Measurements from ENCODE around the gene ELMOD3.
"Not testable (repeated sequence)": the region's sequence is repeated elsewhere in the genome, so short reads cannot be mapped to it uniquely, and the experiment has no call there.

ELMOD3 gene

DNA sequence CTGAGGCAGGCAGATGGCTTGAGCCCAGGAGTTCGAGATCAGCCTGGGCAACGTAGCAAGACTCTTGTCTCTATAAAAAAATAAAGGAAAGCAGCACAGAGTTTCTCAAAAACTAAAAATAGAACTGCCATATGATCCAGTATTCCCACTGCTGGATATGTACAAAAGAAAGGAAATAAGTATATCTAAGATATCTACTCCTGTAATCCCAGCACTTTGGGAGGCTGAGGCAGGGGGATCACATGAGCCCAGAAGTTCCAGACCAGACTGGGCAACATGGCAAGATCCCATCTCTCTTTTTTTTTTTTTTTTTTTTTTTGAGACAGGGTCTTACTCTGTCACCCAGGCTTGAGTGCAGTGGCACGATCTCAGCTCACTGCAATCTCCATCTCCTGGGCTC, 24.9 kb upstream of the ELMOD3 start:
- H3K4me1 ChIP-seq (ENCODE audit: control insufficient read depth, insufficient read depth, low read length) = peaks cover 27% of the 10 kb centered on the region
- H3K4me3 ChIP-seq (ENCODE audit: low read length in 2 of 2); H3K27ac ChIP-seq (ENCODE audit: low read length); H3K36me3 ChIP-seq (ENCODE audit: control insufficient read depth in 2 of 2, insufficient read depth in 2 of 2, low read length in 2 of 2); H3K27me3 ChIP-seq (ENCODE audit: control insufficient read depth in 1 of 2, insufficient read depth in 2 of 2, low read length in 2 of 2); H3K9me3 ChIP-seq (ENCODE audit: control insufficient read depth in 2 of 2, low read length in 2 of 2); H3K9ac ChIP-seq (ENCODE audit: low read length in 2 of 2): not testable (repeated sequence)

DNA sequence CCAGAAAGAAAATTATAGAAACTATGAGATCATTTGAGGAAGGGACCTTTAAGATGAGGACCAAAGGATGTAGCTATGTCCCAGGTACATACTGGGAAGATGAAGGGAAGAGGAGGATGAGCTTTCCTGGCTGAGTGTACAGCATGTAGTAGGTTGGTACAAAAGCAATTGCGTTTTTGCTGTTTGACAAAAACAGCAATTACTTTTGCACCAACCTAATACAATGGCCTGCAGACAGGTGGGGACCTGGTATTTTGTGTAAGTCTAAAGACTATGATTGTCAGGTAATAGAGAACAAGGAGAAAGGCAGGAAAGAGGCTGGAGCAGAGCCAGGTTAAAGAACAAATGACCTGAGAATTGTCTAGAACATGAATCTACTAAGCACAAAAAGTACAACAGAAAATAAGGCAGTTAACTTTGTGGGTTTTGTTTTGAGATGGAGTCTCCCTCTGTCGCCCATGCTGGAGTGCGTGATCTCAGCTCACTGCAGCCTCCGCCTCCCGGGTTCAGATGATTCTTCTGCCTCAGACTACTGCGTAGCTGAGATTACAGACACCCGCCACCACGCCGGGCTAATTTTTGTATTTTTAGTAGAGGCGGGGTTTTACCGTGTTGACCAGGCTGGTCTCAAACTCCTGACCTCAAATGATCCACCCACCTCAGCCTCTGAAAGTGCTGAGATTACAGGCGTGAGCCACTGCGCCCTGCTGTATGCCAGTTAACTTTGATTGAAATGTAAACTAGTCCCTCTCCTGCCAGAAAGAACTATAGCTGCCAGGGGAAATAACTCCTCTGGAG, 23.5 kb upstream of the ELMOD3 start:
- H3K27me3 ChIP-seq (ENCODE audit: control insufficient read depth in 1 of 2, insufficient read depth in 2 of 2, low read length in 2 of 2) = no peaks in the 10 kb centered on the region
- H3K9me3 ChIP-seq (ENCODE audit: control insufficient read depth in 2 of 2, low read length in 2 of 2) = no peaks in the 10 kb centered on the region
- H3K4me1 ChIP-seq (ENCODE audit: control insufficient read depth, insufficient read depth, low read length) = peaks cover 14% of the 10 kb centered on the region
- no peak overlapping the region for H3K9ac ChIP-seq (ENCODE audit: low read length in 2 of 2)
- H3K27ac ChIP-seq (ENCODE audit: low read length) = no peak overlapping the region
- no peaks in the 10 kb centered on the region for H3K36me3 ChIP-seq (ENCODE audit: control insufficient read depth in 2 of 2, insufficient read depth in 2 of 2, low read length in 2 of 2)
- no peak overlapping the region for H3K4me3 ChIP-seq (ENCODE audit: low read length in 2 of 2)

DNA sequence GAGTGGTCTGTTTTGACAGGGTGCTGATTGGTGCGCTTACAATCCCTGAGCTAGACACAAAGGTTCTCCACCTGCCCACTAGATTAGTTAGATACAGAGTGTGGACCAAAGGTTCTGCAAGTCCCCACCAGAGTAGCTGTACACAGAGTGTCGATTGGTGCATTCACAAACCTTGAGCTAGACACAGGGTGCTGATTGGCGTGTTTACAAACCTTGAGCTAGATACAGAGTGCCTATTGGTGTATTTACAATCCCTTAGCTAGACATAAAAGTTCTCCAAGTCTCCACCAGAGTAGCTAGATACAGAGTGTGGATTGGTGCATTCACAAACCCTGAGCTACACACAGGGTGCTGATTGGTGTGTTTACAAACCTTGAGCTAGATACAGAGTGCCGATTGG, 20.7 kb upstream of the ELMOD3 start:
- H3K27me3 ChIP-seq (ENCODE audit: control insufficient read depth in 1 of 2, insufficient read depth in 2 of 2, low read length in 2 of 2); H3K4me1 ChIP-seq (ENCODE audit: control insufficient read depth, insufficient read depth, low read length); H3K4me3 ChIP-seq (ENCODE audit: low read length in 2 of 2); H3K9me3 ChIP-seq (ENCODE audit: control insufficient read depth in 2 of 2, low read length in 2 of 2); H3K36me3 ChIP-seq (ENCODE audit: control insufficient read depth in 2 of 2, insufficient read depth in 2 of 2, low read length in 2 of 2); H3K9ac ChIP-seq (ENCODE audit: low read length in 2 of 2); H3K27ac ChIP-seq (ENCODE audit: low read length): not testable (repeated sequence)

DNA sequence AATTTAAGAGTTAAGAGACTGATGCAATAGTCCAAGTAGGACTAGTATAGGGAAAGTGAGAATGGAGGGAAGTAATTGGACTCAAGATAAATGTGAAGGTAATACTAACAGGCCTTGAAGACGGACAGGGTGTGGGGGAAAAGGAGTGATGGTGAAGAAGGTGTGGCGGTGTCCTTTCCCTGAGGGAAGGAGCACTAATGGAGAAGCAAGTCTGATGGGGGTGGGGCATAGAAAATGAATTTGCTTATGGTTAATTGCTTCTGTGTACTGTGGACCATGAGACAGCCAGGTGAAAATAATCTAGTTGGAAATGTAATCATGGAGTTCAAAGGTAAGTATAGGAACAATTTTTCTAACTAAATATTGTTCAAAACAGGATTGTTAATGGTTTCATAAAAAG, 19.6 kb upstream of the ELMOD3 start:
- Histone ChIP-seq H3K4me3 (ENCODE audit: low read length in 2 of 2) (no peak overlapping the region), H3K36me3 (ENCODE audit: control insufficient read depth in 2 of 2, insufficient read depth in 2 of 2, low read length in 2 of 2) (no peaks in the 10 kb centered on the region), H3K9ac (ENCODE audit: low read length in 2 of 2) (no peak overlapping the region), H3K9me3 (ENCODE audit: control insufficient read depth in 2 of 2, low read length in 2 of 2) (no peaks in the 10 kb centered on the region), H3K4me1 (ENCODE audit: control insufficient read depth, insufficient read depth, low read length) (no peaks in the 10 kb centered on the region), H3K27ac (ENCODE audit: low read length) (no peak overlapping the region), H3K27me3 (ENCODE audit: control insufficient read depth in 1 of 2, insufficient read depth in 2 of 2, low read length in 2 of 2) (no peaks in the 10 kb centered on the region)

DNA sequence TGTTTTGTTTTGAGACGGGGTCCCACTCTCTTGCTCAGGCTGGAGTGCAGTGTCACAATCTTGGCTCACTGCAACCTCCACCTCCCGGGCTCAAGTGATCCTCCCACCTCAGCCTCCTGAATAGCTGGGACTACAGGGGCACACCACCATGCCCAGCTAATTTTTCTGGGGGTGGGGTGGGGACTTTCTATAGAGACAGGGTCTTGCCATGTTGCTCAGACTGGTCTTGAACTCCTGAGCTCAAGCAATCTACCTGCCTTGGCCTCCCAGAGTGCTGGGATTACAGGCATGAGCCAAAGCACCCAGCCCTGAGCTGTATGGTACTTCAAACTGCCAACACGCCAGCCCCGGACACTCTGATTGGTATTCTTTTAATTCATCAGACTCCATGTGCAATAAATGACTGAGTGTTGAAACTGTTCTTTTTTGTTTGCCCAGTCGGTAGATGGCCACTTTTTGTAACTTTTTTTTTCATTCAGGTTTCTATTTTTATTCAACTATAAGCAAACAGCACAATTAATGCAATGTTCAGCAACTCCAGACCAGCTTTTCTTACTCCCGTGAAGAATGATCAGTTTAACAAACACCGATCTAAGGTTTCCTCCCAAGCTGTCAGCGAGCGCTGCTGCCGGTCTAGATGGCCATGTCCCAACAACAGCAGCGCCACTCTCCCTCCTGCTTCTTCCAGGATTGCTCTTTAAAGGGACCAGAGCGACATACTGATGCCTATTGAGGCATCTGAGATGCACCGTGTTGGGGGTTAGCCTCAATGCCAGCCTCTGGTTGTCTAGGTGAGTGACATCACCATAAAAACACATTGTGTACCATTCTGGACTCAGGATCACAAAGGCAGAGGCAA, 14.3 kb upstream of the ELMOD3 start:
- no peaks in the 10 kb centered on the region for H3K27me3 ChIP-seq (ENCODE audit: control insufficient read depth in 1 of 2, insufficient read depth in 2 of 2, low read length in 2 of 2)
- H3K36me3 ChIP-seq (ENCODE audit: control insufficient read depth in 2 of 2, insufficient read depth in 2 of 2, low read length in 2 of 2) = peaks cover 5 to 6% of the 10 kb centered on the region in 2 donors
- peak overlapping the region in 1 of 2 donors; percentile 36 for H3K9ac ChIP-seq (ENCODE audit: low read length in 2 of 2)
- no peak overlapping the region for H3K4me3 ChIP-seq (ENCODE audit: low read length in 2 of 2)
- no peak overlapping the region for H3K27ac ChIP-seq (ENCODE audit: low read length)
- no peaks in the 10 kb centered on the region for H3K9me3 ChIP-seq (ENCODE audit: control insufficient read depth in 2 of 2, low read length in 2 of 2)
- H3K4me1 ChIP-seq (ENCODE audit: control insufficient read depth, insufficient read depth, low read length) = no peaks in the 10 kb centered on the region

DNA sequence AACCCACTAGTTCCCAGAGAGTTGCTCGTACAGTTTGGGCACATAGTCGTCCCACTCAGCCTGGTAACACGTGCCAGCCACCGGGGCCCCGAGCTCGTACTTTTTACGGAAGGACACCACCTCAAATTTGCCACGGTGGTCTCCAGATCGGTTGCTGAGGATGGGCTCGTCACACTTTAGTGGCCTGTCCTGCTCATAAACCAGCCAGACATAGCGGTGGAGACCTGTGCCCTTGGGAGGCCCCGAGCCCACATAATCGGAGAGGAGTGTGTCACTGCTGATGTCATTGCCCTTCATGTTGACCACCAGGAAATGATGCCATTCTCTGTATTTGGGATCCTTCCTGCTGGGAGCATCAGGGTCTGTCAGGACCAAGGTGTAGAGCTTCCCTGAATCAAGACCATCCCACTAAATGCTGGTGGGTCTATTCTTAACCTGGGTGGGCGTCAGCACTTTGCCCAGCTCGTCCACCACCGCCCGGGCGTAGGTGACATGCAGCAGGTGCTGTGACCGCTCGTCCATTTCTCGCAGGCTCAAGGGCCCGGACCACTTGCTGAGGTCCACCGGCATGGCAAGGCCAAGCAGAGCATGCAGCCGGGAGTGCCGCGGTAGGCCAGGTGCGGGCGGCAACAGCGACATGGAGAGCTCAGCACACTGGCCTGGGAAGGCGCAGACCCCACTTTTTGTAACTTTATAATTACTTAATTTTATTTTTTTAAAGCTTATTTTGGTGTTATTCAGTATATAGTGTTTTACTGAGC, 13.1 kb upstream of the ELMOD3 start:
- Histone ChIP-seq H3K4me3 (ENCODE audit: low read length in 2 of 2) (no peak overlapping the region), H3K9ac (ENCODE audit: low read length in 2 of 2) (no peak overlapping the region), H3K4me1 (ENCODE audit: control insufficient read depth, insufficient read depth, low read length) (no peaks in the 10 kb centered on the region), H3K36me3 (ENCODE audit: control insufficient read depth in 2 of 2, insufficient read depth in 2 of 2, low read length in 2 of 2) (peaks cover 8 to 12% of the 10 kb centered on the region in 2 donors), H3K9me3 (ENCODE audit: control insufficient read depth in 2 of 2, low read length in 2 of 2) (no peaks in the 10 kb centered on the region), H3K27me3 (ENCODE audit: control insufficient read depth in 1 of 2, insufficient read depth in 2 of 2, low read length in 2 of 2) (no peaks in the 10 kb centered on the region), H3K27ac (ENCODE audit: low read length) (no peak overlapping the region)

DNA sequence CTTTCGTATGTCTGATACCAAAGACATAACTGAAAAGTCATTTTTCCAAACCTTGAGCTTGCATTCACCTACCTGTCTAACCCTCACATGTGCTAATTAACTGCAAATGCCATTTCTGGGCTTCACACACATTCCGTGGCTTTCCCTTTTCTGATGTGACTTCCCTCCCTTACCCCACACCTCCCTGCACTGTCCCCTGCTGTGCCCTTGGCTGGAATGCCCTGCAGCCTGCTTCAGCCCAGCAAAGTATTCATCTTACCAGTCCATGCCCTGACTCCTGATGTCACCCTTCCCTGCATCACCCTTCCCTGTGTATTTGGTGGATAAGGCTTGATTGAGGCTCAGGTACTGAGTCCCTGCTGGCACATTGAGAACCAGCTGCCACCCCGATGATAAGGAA, 12.4 kb upstream of the ELMOD3 start:
- H3K4me3 ChIP-seq (ENCODE audit: low read length in 2 of 2) = no peak overlapping the region
- no peaks in the 10 kb centered on the region for H3K9me3 ChIP-seq (ENCODE audit: control insufficient read depth in 2 of 2, low read length in 2 of 2)
- H3K4me1 ChIP-seq (ENCODE audit: control insufficient read depth, insufficient read depth, low read length) = no peaks in the 10 kb centered on the region
- no peak overlapping the region for H3K27ac ChIP-seq (ENCODE audit: low read length)
- no peaks in the 10 kb centered on the region for H3K27me3 ChIP-seq (ENCODE audit: control insufficient read depth in 1 of 2, insufficient read depth in 2 of 2, low read length in 2 of 2)
- no peak overlapping the region for H3K9ac ChIP-seq (ENCODE audit: low read length in 2 of 2)
- peaks cover 8 to 12% of the 10 kb centered on the region in 2 donors for H3K36me3 ChIP-seq (ENCODE audit: control insufficient read depth in 2 of 2, insufficient read depth in 2 of 2, low read length in 2 of 2)

DNA sequence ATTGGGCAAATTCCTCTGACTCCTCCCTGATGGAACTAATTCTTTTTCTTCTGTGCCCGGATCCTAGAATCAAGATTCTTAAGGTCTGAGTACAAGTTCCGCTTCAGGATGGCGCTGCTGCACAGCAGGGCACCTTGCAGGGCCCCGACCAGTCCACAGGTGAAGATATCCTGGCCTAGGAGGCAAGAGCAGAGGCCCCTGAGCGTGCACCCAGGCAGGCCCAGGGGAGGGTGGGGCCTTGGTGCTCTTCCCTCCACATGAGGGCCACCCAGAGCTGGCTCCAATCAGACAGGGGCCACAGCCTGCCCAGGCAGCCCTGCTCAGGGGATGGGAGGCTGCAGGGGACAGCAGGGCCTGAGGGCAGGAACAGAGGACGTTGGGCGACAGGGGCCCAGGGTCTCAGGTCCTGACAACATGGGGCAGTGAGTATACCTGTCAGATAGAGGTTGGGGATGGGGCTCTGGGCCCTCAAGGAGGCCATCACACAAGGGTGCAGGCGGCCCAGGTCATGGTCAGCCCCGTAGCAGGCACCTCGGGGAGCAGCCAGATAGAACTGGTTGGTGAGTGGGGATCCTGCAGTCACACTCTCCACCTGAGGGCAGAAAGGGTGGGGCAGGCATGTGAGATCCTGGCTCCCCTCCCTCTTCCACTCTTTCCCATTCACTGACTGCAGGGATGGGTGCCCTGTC, 11.2 kb upstream of the ELMOD3 start:
- H3K9ac ChIP-seq (ENCODE audit: low read length in 2 of 2); H3K27ac ChIP-seq (ENCODE audit: low read length); H3K27me3 ChIP-seq (ENCODE audit: control insufficient read depth in 1 of 2, insufficient read depth in 2 of 2, low read length in 2 of 2); H3K4me3 ChIP-seq (ENCODE audit: low read length in 2 of 2); H3K4me1 ChIP-seq (ENCODE audit: control insufficient read depth, insufficient read depth, low read length); H3K9me3 ChIP-seq (ENCODE audit: control insufficient read depth in 2 of 2, low read length in 2 of 2): not testable (repeated sequence)
- peaks cover 8 to 18% of the 10 kb centered on the region in 2 donors for H3K36me3 ChIP-seq (ENCODE audit: control insufficient read depth in 2 of 2, insufficient read depth in 2 of 2, low read length in 2 of 2)

DNA sequence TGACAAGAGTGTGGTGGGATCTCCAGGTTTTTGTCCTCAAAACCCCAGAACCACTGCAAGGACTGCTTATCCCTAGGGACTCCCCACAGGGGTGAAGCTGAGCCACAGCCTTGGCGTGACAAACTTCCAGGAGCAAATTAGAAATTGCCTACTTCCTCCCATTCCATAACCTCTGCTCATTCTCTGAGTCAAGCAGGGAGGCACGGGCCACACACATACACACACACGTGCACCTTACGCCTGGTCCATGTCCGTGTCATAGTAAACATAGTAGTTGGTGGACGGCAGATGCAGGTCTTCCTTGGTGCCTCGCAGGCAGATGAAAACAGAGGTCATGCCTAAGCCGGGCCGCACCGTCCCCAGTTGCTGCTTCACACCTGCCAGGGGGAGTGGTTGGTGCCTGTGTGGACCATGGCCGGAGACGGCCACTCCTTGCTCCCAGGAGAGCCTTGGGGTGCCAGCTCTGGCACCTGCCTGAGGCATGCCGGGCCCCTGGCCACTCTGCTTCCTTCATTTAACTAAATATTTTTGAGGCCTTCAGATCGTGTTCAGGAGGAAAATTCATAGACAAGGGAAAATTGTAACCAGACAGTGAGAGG, 10.1 kb upstream of the ELMOD3 start:
- Histone ChIP-seq H3K27me3 (ENCODE audit: control insufficient read depth in 1 of 2, insufficient read depth in 2 of 2, low read length in 2 of 2) (no peaks in the 10 kb centered on the region), H3K36me3 (ENCODE audit: control insufficient read depth in 2 of 2, insufficient read depth in 2 of 2, low read length in 2 of 2) (peaks cover 8 to 22% of the 10 kb centered on the region in 2 donors), H3K9ac (ENCODE audit: low read length in 2 of 2) (no peak overlapping the region), H3K27ac (ENCODE audit: low read length) (no peak overlapping the region), H3K4me3 (ENCODE audit: low read length in 2 of 2) (no peak overlapping the region), H3K4me1 (ENCODE audit: control insufficient read depth, insufficient read depth, low read length) (no peaks in the 10 kb centered on the region), H3K9me3 (ENCODE audit: control insufficient read depth in 2 of 2, low read length in 2 of 2) (no peaks in the 10 kb centered on the region)

DNA sequence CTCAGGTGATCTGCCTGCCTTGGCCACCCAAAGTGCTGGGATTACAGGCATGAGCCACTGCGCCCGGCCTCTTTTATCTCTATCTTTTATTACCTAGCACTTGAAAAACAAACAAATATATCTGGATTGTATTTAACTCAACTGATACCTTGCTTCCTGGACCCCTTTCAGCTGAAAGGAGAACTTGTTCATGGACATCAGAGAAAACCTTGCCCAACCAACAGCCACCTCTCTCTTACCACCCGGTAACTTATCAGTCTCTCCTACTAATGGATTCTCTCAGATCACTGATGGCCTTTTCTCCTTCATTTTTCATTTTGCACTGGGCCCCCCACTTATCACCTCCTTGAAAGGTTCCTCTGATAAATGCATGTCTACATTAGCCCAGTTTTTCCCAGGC, 7.0 kb upstream of the ELMOD3 start:
- Histone ChIP-seq H3K36me3 (ENCODE audit: control insufficient read depth in 2 of 2, insufficient read depth in 2 of 2, low read length in 2 of 2) (peaks cover 18 to 38% of the 10 kb centered on the region in 2 donors), H3K9ac (ENCODE audit: low read length in 2 of 2) (no peak overlapping the region), H3K9me3 (ENCODE audit: control insufficient read depth in 2 of 2, low read length in 2 of 2) (no peaks in the 10 kb centered on the region), H3K4me1 (ENCODE audit: control insufficient read depth, insufficient read depth, low read length) (peaks cover under 1% of the 10 kb centered on the region), H3K4me3 (ENCODE audit: low read length in 2 of 2) (no peak overlapping the region), H3K27ac (ENCODE audit: low read length) (no peak overlapping the region), H3K27me3 (ENCODE audit: control insufficient read depth in 1 of 2, insufficient read depth in 2 of 2, low read length in 2 of 2) (no peaks in the 10 kb centered on the region)
